Measurements from ENCODE around the gene ERBB4. TPM values are rescaled to one million over a fixed set of nuclear protein-coding genes. Genes with fewer than 3 reads are reported as not detected.

The ERBB4 gene
- total RNA-seq, 2 experiments from 2014 or later = not detected

DNA sequence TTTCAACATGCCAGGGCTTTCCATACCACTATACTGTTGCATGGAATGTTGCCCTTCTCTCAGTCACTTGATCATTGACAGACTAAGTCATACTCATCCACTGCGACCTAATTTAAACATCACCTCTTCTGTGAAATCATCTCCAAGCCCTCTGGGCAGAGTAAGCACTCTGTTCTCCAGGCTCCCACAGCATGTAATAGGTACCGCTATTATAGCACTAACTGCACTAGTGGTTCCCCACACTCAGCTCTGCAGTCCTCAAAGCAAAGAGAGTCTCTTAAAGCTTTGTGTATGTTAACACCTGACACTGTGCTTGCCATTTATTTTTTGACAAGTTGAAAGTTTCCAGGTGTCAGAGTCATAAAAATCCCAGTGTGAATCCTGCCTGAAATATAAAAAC is 947.2 kb downstream of the ERBB4 start:
- intact Hi-C loops (cut with micrococcal nuclease; ENCODE audit: unreplicated experiment) = no loop called here
- Histone ChIP-seq H3K4me1 (ENCODE audit: insufficient read depth, low read length, poor library complexity, severe bottlenecking) (no peaks in the 10 kb centered on the region), H3K4me2 (ENCODE audit: low read length) (no peak overlapping the region), H3K9me3 (ENCODE audit: low read length) (no peaks in the 10 kb centered on the region), H3K36me3 (ENCODE audit: insufficient read depth, low read length) (no peaks in the 10 kb centered on the region), H3K4me3 (ENCODE audit: low read depth, low read length, poor library complexity, severe bottlenecking) (no peak overlapping the region), H3K27ac (ENCODE audit: low read depth, low read length, poor library complexity, severe bottlenecking) (no peak overlapping the region), H4K20me1 (ENCODE audit: insufficient read depth, low read length) (no peaks in the 10 kb centered on the region), H2AFZ (ENCODE audit: low read length) (no peak overlapping the region), H3K79me2 (ENCODE audit: insufficient read depth, low read depth, low read length) (no peaks in the 10 kb centered on the region), H3K9me2 (ENCODE audit: insufficient read depth, low read length) (no peaks in the 10 kb centered on the region)
- ChIA-PET POLR2A (interaction anchor here (0.6 kb wide), 1 partner anchor 319 kb away, joined by 4 read pairs; no protein-coding TSS in a partner anchor), CTCF (ENCODE audit: unreplicated experiment) (no interaction called here)
- TF ChIP-seq EZH2phosphoT487 (IDR thresholded peaks at IDR 0.05; ENCODE audit: borderline replicate concordance, low read depth, low read length) (no peak), CTCF (conservative IDR thresholded peaks at IDR 0.05; ENCODE audit: low read length) (no peak)
- DNase-seq (ENCODE audit: low spot score) = no peak
- no TSS peak for BruUV-seq (replicated peaks)

GRCh38 chr2:211568439-211568838 is 970.2 kb downstream of the ERBB4 start:
- intact Hi-C loops (cut with micrococcal nuclease; ENCODE audit: unreplicated experiment) = no loop called here
- TF ChIP-seq CTCF (conservative IDR thresholded peaks at IDR 0.05; ENCODE audit: low read length) (no peak), EZH2phosphoT487 (IDR thresholded peaks at IDR 0.05; ENCODE audit: borderline replicate concordance, low read depth, low read length) (no peak)
- POLR2A ChIA-PET = no interaction called here
- CTCF ChIA-PET (ENCODE audit: unreplicated experiment) = no interaction called here
- no peak overlapping the region for H2AFZ ChIP-seq (ENCODE audit: low read length)
- no peak for DNase-seq (ENCODE audit: low spot score)
- no peak overlapping the region for H3K27ac ChIP-seq (ENCODE audit: low read depth, low read length, poor library complexity, severe bottlenecking)
- BruUV-seq (replicated peaks) = no TSS peak
- H3K4me3 ChIP-seq (ENCODE audit: low read depth, low read length, poor library complexity, severe bottlenecking) = no peak overlapping the region
- no peaks in the 10 kb centered on the region for H3K79me2 ChIP-seq (ENCODE audit: insufficient read depth, low read depth, low read length)
- no peaks in the 10 kb centered on the region for H3K36me3 ChIP-seq (ENCODE audit: insufficient read depth, low read length)
- no peak overlapping the region for H3K4me2 ChIP-seq (ENCODE audit: low read length)
- no peaks in the 10 kb centered on the region for H4K20me1 ChIP-seq (ENCODE audit: insufficient read depth, low read length)
- H3K9me2 ChIP-seq (ENCODE audit: insufficient read depth, low read length) = no peaks in the 10 kb centered on the region
- no peaks in the 10 kb centered on the region for H3K4me1 ChIP-seq (ENCODE audit: insufficient read depth, low read length, poor library complexity, severe bottlenecking)
- H3K9me3 ChIP-seq (ENCODE audit: low read length) = no peaks in the 10 kb centered on the region

- Histone ChIP-seq H3K9me3 (ENCODE audit: low read length) (no peaks in the 10 kb centered on the region), H3K4me1 (ENCODE audit: insufficient read depth, low read length, poor library complexity, severe bottlenecking) (no peaks in the 10 kb centered on the region), H3K4me2 (ENCODE audit: low read length) (no peak overlapping the region), H4K20me1 (ENCODE audit: insufficient read depth, low read length) (no peaks in the 10 kb centered on the region), H3K27ac (ENCODE audit: low read depth, low read length, poor library complexity, severe bottlenecking) (no peak overlapping the region), H3K79me2 (ENCODE audit: insufficient read depth, low read depth, low read length) (no peaks in the 10 kb centered on the region), H3K36me3 (ENCODE audit: insufficient read depth, low read length) (no peaks in the 10 kb centered on the region), H2AFZ (ENCODE audit: low read length) (no peak overlapping the region), H3K4me3 (ENCODE audit: low read depth, low read length, poor library complexity, severe bottlenecking) (no peak overlapping the region), H3K9me2 (ENCODE audit: insufficient read depth, low read length) (no peaks in the 10 kb centered on the region)
- POLR2A ChIA-PET = no interaction called here
- no peak for TF ChIP-seq EZH2phosphoT487 (IDR thresholded peaks at IDR 0.05; ENCODE audit: borderline replicate concordance, low read depth, low read length)
- no peak for TF ChIP-seq CTCF (conservative IDR thresholded peaks at IDR 0.05; ENCODE audit: low read length)
- intact Hi-C loops (cut with micrococcal nuclease; ENCODE audit: unreplicated experiment) = no loop called here
- BruUV-seq (replicated peaks) = no TSS peak
- no peak for DNase-seq (ENCODE audit: low spot score)
- CTCF ChIA-PET (ENCODE audit: unreplicated experiment) = no interaction called here
These were observed 974.2 kb downstream of the ERBB4 start for GRCh38 chr2:211564441-211564840.
